ENCODE measurements around the gene IL27RA. TPM values are rescaled to one million over a fixed set of nuclear protein-coding genes. Genes with fewer than 3 reads are reported as not detected.

IL27RA gene
- total RNA-seq, 1 experiment from 2014 or later: 18.3 TPM

- Histone ChIP-seq H2AFZ (ENCODE audit: low read depth, low read length, poor library complexity, severe bottlenecking) (no peak overlapping the region), H3K9ac (ENCODE audit: low read length) (peak overlapping the region; percentile 53; the same call in 1 of the 2 replicates), H3K9me2 (ENCODE audit: insufficient read depth) (no peaks in the 10 kb centered on the region), H3K27me3 (ENCODE audit: insufficient read depth, low read length) (no peaks in the 10 kb centered on the region), H3K4me1 (ENCODE audit: control insufficient read depth in 1 of 2, insufficient read depth in 2 of 2, low read length in 2 of 2) (peaks cover 12 to 19% of the 10 kb centered on the region in 2 experiments), H3K36me3 (ENCODE audit: control insufficient read depth in 1 of 2, insufficient read depth in 2 of 2, low read length in 2 of 2) (peaks cover 0 to 3% of the 10 kb centered on the region in 2 experiments; a peak in 1 of 4 replicates), H3K9me3 (ENCODE audit: control insufficient read depth in 1 of 2, insufficient read depth in 1 of 2, low read depth in 1 of 2, low read length in 2 of 2) (peaks cover 3 to 7% of the 10 kb centered on the region in 2 experiments; a peak in 1 of 4 replicates), H3K79me2 (ENCODE audit: insufficient read depth, low read length) (no peaks in the 10 kb centered on the region), H3K4me2 (ENCODE audit: low read length) (peak overlapping the region; percentile 82), H3K4me3 (replicated peaks in 1 of 2; ENCODE audit: low read depth in 1 of 2, low read length in 2 of 2) (peak overlapping the region; percentile 45 to 58), H3K27ac (ENCODE audit: low read depth, low read length) (peak overlapping the region; percentile 78; the same call in 1 of the 2 replicates), H4K20me1 (ENCODE audit: insufficient read depth) (no peaks in the 10 kb centered on the region)
- ATAC-seq (no peak), DNase-seq (ENCODE audit: low read depth, low spot score) (no peak)
- intact Hi-C loops (cut with micrococcal nuclease): no loop called here
- TSS peak; percentile 30 for BruUV-seq (replicated peaks)
- RAD21 ChIA-PET (ENCODE audit: low non-redundant PET in 1 of 2, low total read pairs in 2 of 2, uncharacterized antibody in 2 of 2, unreplicated experiment in 2 of 2): no interaction called here
- TF ChIP-seq REST (IDR thresholded peaks at IDR 0.05; ENCODE audit: low read depth) (no peak), FOSL1 (IDR thresholded peaks at IDR 0.05; ENCODE audit: low read depth) (no peak)
- CTCF ChIA-PET: interaction anchor here (1.4 kb wide), 1 partner anchor 17 kb away, joined by 3 read pairs; the partner anchor contains the start of gene MISP3
- POLR2A ChIA-PET: interaction anchor here (1.8 kb wide), 1 partner anchor 8 kb away, joined by 4 read pairs; no protein-coding TSS in a partner anchor
Measured at GRCh38 chr19:14088634-14089411, 57.3 kb downstream of the IL27RA start.

GRCh38 chr19:14089412-14089661, 57.8 kb downstream of the IL27RA start:
- Histone ChIP-seq H3K4me1 (ENCODE audit: control insufficient read depth in 1 of 2, insufficient read depth in 2 of 2, low read length in 2 of 2) (peaks cover 12 to 19% of the 10 kb centered on the region in 2 experiments), H3K27me3 (ENCODE audit: insufficient read depth, low read length) (no peaks in the 10 kb centered on the region), H3K27ac (ENCODE audit: low read depth, low read length) (peak overlapping the region; percentile 78), H3K4me2 (ENCODE audit: low read length) (peak overlapping the region; percentile 82), H3K9me3 (ENCODE audit: control insufficient read depth in 1 of 2, insufficient read depth in 1 of 2, low read depth in 1 of 2, low read length in 2 of 2) (peaks cover 3 to 7% of the 10 kb centered on the region in 2 experiments; a peak in 1 of 4 replicates), H3K9me2 (ENCODE audit: insufficient read depth) (no peaks in the 10 kb centered on the region), H3K9ac (ENCODE audit: low read length) (peak overlapping the region; percentile 53; the same call in 1 of the 2 replicates), H2AFZ (ENCODE audit: low read depth, low read length, poor library complexity, severe bottlenecking) (no peak overlapping the region), H3K36me3 (ENCODE audit: control insufficient read depth in 1 of 2, insufficient read depth in 2 of 2, low read length in 2 of 2) (peaks cover 0 to 3% of the 10 kb centered on the region in 2 experiments; a peak in 1 of 4 replicates), H3K79me2 (ENCODE audit: insufficient read depth, low read length) (no peaks in the 10 kb centered on the region), H3K4me3 (replicated peaks in 1 of 2; ENCODE audit: low read depth in 1 of 2, low read length in 2 of 2) (peak overlapping the region; percentile 45 to 58), H4K20me1 (ENCODE audit: insufficient read depth) (no peaks in the 10 kb centered on the region)
- TF ChIP-seq, protein P1, sequence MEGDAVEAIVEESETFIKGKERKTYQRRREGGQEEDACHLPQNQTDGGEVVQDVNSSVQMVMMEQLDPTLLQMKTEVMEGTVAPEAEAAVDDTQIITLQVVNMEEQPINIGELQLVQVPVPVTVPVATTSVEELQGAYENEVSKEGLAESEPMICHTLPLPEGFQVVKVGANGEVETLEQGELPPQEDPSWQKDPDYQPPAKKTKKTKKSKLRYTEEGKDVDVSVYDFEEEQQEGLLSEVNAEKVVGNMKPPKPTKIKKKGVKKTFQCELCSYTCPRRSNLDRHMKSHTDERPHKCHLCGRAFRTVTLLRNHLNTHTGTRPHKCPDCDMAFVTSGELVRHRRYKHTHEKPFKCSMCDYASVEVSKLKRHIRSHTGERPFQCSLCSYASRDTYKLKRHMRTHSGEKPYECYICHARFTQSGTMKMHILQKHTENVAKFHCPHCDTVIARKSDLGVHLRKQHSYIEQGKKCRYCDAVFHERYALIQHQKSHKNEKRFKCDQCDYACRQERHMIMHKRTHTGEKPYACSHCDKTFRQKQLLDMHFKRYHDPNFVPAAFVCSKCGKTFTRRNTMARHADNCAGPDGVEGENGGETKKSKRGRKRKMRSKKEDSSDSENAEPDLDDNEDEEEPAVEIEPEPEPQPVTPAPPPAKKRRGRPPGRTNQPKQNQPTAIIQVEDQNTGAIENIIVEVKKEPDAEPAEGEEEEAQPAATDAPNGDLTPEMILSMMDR (IDR thresholded peaks at IDR 0.05 in 2 of 3, conservative IDR thresholded peaks at IDR 0.05 in 1 of 3; ENCODE audit: borderline replicate concordance in 1 of 3, insufficient read depth in 1 of 3, low read depth in 2 of 3, low read length in 2 of 3): peak in 2 of 3 experiments; percentile 7 to 19; a peak in 2 of 6 replicates
- TF ChIP-seq YY1 (IDR thresholded peaks at IDR 0.05; ENCODE audit: extremely low read depth, insufficient replicate concordance, low read depth, low read length): no peak
- intact Hi-C loops (cut with micrococcal nuclease): no loop called here
- POLR2A ChIA-PET: interaction anchor here (1.8 kb wide), 1 partner anchor 8 kb away, joined by 4 read pairs; no protein-coding TSS in a partner anchor
- ATAC-seq (no peak), DNase-seq (ENCODE audit: low read depth, low spot score) (no peak)
- BruUV-seq (replicated peaks): no TSS peak
- CTCF ChIA-PET: interaction anchor here (1.4 kb wide), 1 partner anchor 17 kb away, joined by 3 read pairs; the partner anchor contains the start of gene MISP3
- RAD21 ChIA-PET (ENCODE audit: low non-redundant PET in 1 of 2, low total read pairs in 2 of 2, uncharacterized antibody in 2 of 2, unreplicated experiment in 2 of 2): no interaction called here

Data from HCT116 (cell line).